Endothelial cell of umbilical vein (primary cell): Measurements from ENCODE around the gene GNAS-AS1. TPM values are rescaled to one million over a fixed set of nuclear protein-coding genes. Genes with fewer than 3 reads are reported as not detected.

Source experiments
- BruUV-seq: library from RNA; stranded (reverse); fragments of 400-500 nt; replicated peaks from 2 replicates; lab custom pipeline; 2021; lab: Mats Ljungman, UMichigan
- CTCF ChIA-PET: fragments of 300-600, 350-600 bp; sonication (Branson Sonifier 250); formaldehyde crosslinking; loops from one replicate; lab custom pipeline; 2021; ENCODE audit warnings: antibody characterized with exemption, inconsistent platforms; lab: Charles Lee
- POLR2A ChIA-PET: fragments of 300-600, 350-600 bp; sonication (Branson Sonifier 250); formaldehyde crosslinking; loops from one replicate; lab custom pipeline; 2021; ENCODE audit warnings: antibody characterized with exemption, inconsistent platforms; lab: Charles Lee
- DNase-seq: peaks from one replicate; pipeline ENCODE4 v3.0.0-alpha.2; 2011; ENCODE audit warnings: low read depth, low spot score
- FAIRE-seq: peaks from 2 replicates; lab custom pipeline; 2011; peaks lifted over from hg19 to GRCh38; lab: Jason Lieb, UNC
- H2AFZ ChIP-seq: 2 replicates; pipeline ENCODE4 v1.6.0; 2012; ENCODE audit warnings: low read depth, low read length, control low read depth, inconsistent platforms
- H3K27ac ChIP-seq: 2 replicates; pipeline ENCODE4 v1.5.1; 2011; ENCODE audit warnings: low read depth, mild to moderate bottlenecking, control low read depth, low read length, moderate library complexity; ENCODE audit not compliant: insufficient read depth
- H3K27me3 ChIP-seq, 2 experiments: 2 replicates each; pipeline versions ENCODE4 v1.6.0 to v1.6.1; 2011; ENCODE audit warnings: low read length in 2 of 2, mixed read lengths in 1 of 2; ENCODE audit not compliant: control insufficient read depth in 2 of 2, insufficient read depth in 2 of 2
- H3K36me3 ChIP-seq, 2 experiments: 2 replicates in 1 of 2; 3 replicates in 1 of 2; pipeline ENCODE4 v1.5.1; 2011; ENCODE audit warnings: low read length in 2 of 2, mild to moderate bottlenecking in 1 of 2, moderate library complexity in 1 of 2; ENCODE audit not compliant: control insufficient read depth in 2 of 2, insufficient read depth in 2 of 2; ENCODE audit errors: extremely low read depth in 1 of 2
- H3K4me1 ChIP-seq: 3 replicates; pipeline ENCODE4 v1.5.1; 2011; ENCODE audit warnings: mild to moderate bottlenecking, low read length; ENCODE audit not compliant: control insufficient read depth, insufficient read depth; ENCODE audit errors: extremely low read depth
- H3K4me2 ChIP-seq: 2 replicates; pipeline ENCODE4 v1.6.1; 2011; ENCODE audit warnings: low read length, control low read depth, mixed read lengths; ENCODE audit not compliant: insufficient read depth
- H3K4me3 ChIP-seq, 3 experiments: fragments of 200-600 bp in 1 of 3; sonication (generic), shearing (Covaris generic) in 1 of 3; replicated peaks in 1 of 3; 2 replicates each; pipeline ENCODE4 v1.5.1; 2011 to 2016; ENCODE audit warnings: control low read depth in 3 of 3, low read length in 3 of 3, mild to moderate bottlenecking in 2 of 3, inconsistent platforms in 1 of 3, low read depth in 1 of 3, moderate library complexity in 1 of 3; ENCODE audit not compliant: insufficient read depth in 1 of 3
- H3K79me2 ChIP-seq: 2 replicates; pipeline ENCODE4 v1.6.0; 2012; ENCODE audit warnings: low read length, inconsistent platforms; ENCODE audit not compliant: control insufficient read depth, insufficient read depth
- H3K9ac ChIP-seq: replicated peaks from 2 replicates; pipeline ENCODE3; 2011; ENCODE audit warnings: low read length, control low read depth; ENCODE audit not compliant: insufficient read depth; ENCODE audit errors: extremely low read depth
- H3K9me1 ChIP-seq: replicated peaks from 3 replicates; pipeline ENCODE4 v1.6.0; 2011; ENCODE audit warnings: mild to moderate bottlenecking, low read length; ENCODE audit not compliant: control insufficient read depth, insufficient read depth; ENCODE audit errors: extremely low read depth
- H3K9me3 ChIP-seq: replicated peaks from 2 replicates; pipeline ENCODE4 v1.5.1; 2012; ENCODE audit warnings: low read length, inconsistent platforms; ENCODE audit not compliant: control insufficient read depth, insufficient read depth
- H4K20me1 ChIP-seq: replicated peaks from 2 replicates; pipeline ENCODE3; 2011; ENCODE audit warnings: mild to moderate bottlenecking, low read length; ENCODE audit not compliant: control insufficient read depth, insufficient read depth; ENCODE audit errors: extremely low read depth
- CTCF ChIP-seq, 2 donors: IDR thresholded peaks; 1 replicate in 1 of 2; 2 replicates in 1 of 2; pipeline ENCODE4 v1.5.1; 2011; ENCODE audit warnings: low read length in 2 of 2, mild to moderate bottlenecking in 2 of 2, moderate library complexity in 2 of 2, control low read depth in 1 of 2, inconsistent platforms in 1 of 2, low read depth in 1 of 2; ENCODE audit not compliant: insufficient read depth in 1 of 2; ENCODE audit errors: extremely low read depth in 1 of 2
- EZH2 ChIP-seq: IDR thresholded peaks from 2 replicates; pipeline ENCODE4 v1.6.1; 2012; ENCODE audit warnings: borderline replicate concordance, low read depth, mild to moderate bottlenecking, moderate library complexity, low read length, inconsistent platforms; ENCODE audit not compliant: severe bottlenecking
- FOS ChIP-seq: IDR thresholded peaks from 2 replicates; pipeline ENCODE4 v1.6.1; 2011; ENCODE audit warnings: mild to moderate bottlenecking, low read length, moderate library complexity, borderline replicate concordance; ENCODE audit not compliant: insufficient read depth
- GATA2 ChIP-seq: IDR thresholded peaks from 2 replicates; pipeline ENCODE4 v1.7.0; 2011; ENCODE audit warnings: low read depth, mild to moderate bottlenecking, moderate library complexity, mixed read lengths, low read length; ENCODE audit not compliant: insufficient read length, insufficient read depth
- JUN ChIP-seq: IDR thresholded peaks from 2 replicates; pipeline ENCODE4 v1.6.1; 2011; ENCODE audit warnings: borderline replicate concordance, low read depth; ENCODE audit not compliant: insufficient read length, insufficient read depth
- MAX ChIP-seq: IDR thresholded peaks from 2 replicates; pipeline ENCODE4 v1.6.1; 2011; ENCODE audit not compliant: insufficient read depth, insufficient read length
- MYC ChIP-seq: IDR thresholded peaks from one replicate; pipeline ENCODE4 v1.6.1; 2011; ENCODE audit warnings: mild to moderate bottlenecking, low read depth, low read length
- POLR2A ChIP-seq: IDR thresholded peaks from 2 replicates; pipeline ENCODE4 v1.6.1; 2012; ENCODE audit warnings: low read depth, mild to moderate bottlenecking, control low read depth, low read length
- POLR2AphosphoS5 ChIP-seq: IDR thresholded peaks from 2 replicates; pipeline ENCODE4 v1.6.1; 2012; ENCODE audit warnings: low read depth, mild to moderate bottlenecking, control low read depth, low read length, moderate library complexity; ENCODE audit not compliant: insufficient read depth
- dilution Hi-C: fragments of 300-500 bp; cut with MboI; formaldehyde crosslinking; loops from one replicate; pipeline ENCODE4 v1.15.0; 2019; ENCODE audit warnings: low sequenced_read_pairs; ENCODE audit not compliant: extremely low pct_ligation_motif_present
- intact Hi-C: fragments of 100-400 bp; cut with micrococcal nuclease; formaldehyde crosslinking; loops from one replicate; pipeline ENCODE4 v1.10.0; 2022
- polyA plus RNA-seq, 4 experiments: library from polyadenylated mRNA; depleted of rRNA in 3 of 4; stranded (reverse) in 3 of 4; unstranded in 1 of 4; fragments of >200 nt; gene quantifications; 2 replicates each; pipeline versions ENCODE4 v1.2.1 to v1.2.3, GENCODE V29; 2011 to 2012; ENCODE audit warnings: missing spikeins in 1 of 4
- total RNA-seq: library from RNA; stranded (reverse); gene quantifications from 2 replicates; pipeline ENCODE4 v1.2.3, GENCODE V29; 2021

Gene GNAS-AS1
- total and polyA plus RNA-seq, 2 donors (not counting 3 experiments of a cell fraction or from before 2014, with no cell fraction given), result 0.11 to 0.58 TPM

- FAIRE-seq (no peak), DNase-seq (no peak)
- POLR2A ChIA-PET, result no interaction called here
- dilution Hi-C loops, result no loop called here
- no peaks in the 10 kb centered on the region for H3K9me3 ChIP-seq
- no peak overlapping the region for H2AFZ ChIP-seq
- BruUV-seq, result no TSS peak
- no peaks in the 10 kb centered on the region for H4K20me1 ChIP-seq
- no peaks in the 10 kb centered on the region for H3K9me1 ChIP-seq
- TF ChIP-seq MAX (no peak), JUN (no peak), FOS (no peak), POLR2AphosphoS5 (no peak), CTCF (IDR thresholded peaks at IDR 0.05; ENCODE audit: extremely low read depth in 1 of 2, insufficient read depth in 1 of 2, low read depth in 1 of 2, low read length in 2 of 2) (no peak), EZH2 (no peak), MYC (no peak), POLR2A (no peak), GATA2 (no peak)
- no peak overlapping the region for H3K4me3 ChIP-seq
- intact Hi-C loops, result no loop called here
- H3K36me3 ChIP-seq, result no peaks in the 10 kb centered on the region
- no peak overlapping the region for H3K4me2 ChIP-seq
- H3K9ac ChIP-seq, result no peak overlapping the region
- peaks cover 6% of the 10 kb centered on the region for H3K4me1 ChIP-seq
- peaks cover 2 to 13% of the 10 kb centered on the region in 2 experiments for H3K27me3 ChIP-seq
- CTCF ChIA-PET, result interaction anchor here (1.3 to 3.0 kb wide), 2 partner anchors 10 to 16 kb away, joined by 4 to 18 read pairs; no protein-coding TSS in a partner anchor
- H3K79me2 ChIP-seq, result no peaks in the 10 kb centered on the region
- H3K27ac ChIP-seq, result no peak overlapping the region
Observed at GRCh38 chr20:58880441-58880840, 29.7 kb upstream of the GNAS-AS1 start.
